CD4-positive, alpha-beta T cell treated with Interleukin-15 for 4 hours (primary cell): ENCODE results near the gene DDX6.
A peak's percentile ranks its signal among the peaks of the same experiment; 100 is the strongest.
"Not testable (repeated sequence)": the region's sequence is repeated elsewhere in the genome, so short reads cannot be mapped to it uniquely, and the experiment has no call there.

ENCODE experiments used
- DNase-seq: peaks from one replicate; pipeline ENCODE4 v3.0.0-alpha.2; 2020; ENCODE audit warnings: low spot score

The DDX6 gene

DNA sequence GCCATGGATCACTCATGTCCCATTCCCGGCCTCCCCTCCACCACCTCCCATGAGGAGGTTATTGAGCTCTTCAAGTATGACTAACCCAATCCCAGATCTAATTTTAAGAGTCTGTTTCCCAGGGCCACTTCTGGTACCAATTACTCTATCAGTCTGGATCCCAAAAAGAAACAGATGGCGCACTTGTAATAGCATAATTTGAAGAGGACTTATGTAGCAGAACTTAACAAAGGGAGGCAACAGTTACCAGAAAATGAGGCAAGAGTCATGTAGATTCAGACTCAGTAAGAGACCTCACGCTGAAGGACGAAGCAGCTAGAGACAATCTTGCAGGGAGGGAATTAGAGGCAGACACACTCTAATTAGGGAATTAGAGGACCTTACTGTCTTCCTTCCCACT is 46.9 kb downstream of the DDX6 start:
- no peak for DNase-seq

GRCh38 chr11:118742304-118742703 is 48.7 kb downstream of the DDX6 start:
- DNase-seq, result no peak

- no peak for DNase-seq
These were observed 50.1 kb downstream of the DDX6 start for GRCh38 chr11:118740892-118741291.

DNA sequence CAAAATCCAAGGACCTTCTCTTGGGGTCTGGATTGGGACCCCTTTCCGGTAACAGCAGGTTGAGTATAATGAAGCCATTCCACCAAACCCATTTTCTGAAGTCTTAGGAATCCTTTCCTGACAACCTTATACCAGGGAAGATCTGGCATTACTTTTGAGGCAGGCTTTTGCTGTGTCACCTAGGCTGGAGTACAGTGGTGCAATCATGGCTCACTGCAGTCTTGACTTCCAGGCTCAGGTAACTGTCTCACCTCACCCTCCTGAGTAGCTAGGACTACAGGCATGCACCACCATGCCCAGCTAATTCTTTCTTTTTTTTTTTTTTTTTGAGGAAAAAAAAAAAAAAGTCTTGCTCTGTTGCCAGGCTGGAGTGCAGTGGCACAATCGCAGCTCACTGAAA is 55.8 kb downstream of the DDX6 start:
- DNase-seq, result no peak

DNA sequence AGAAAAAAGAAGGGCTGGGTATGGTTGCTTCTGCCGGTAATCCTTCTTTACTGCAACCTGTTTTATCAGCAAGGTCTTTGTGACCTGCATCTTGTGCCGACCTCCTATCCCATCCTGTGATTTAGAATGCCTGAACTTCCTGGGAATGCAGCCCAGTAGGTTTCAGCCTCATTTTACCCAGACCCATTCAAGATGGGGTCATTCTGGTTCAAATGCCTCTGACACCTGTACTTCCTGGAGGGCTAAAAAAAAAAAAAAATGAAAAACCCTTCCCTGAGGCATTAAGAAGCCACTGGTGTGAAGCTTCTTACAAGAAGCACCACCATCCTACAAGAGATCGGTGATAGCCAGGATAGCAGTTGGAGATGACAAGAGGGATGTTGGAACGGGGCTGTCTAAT is 56.9 kb downstream of the DDX6 start:
- DNase-seq, result no peak

- DNase-seq, result not testable (repeated sequence)
These were observed 61.2 kb downstream of the DDX6 start for GRCh38 chr11:118729753-118730152.

GRCh38 chr11:118728112-118728511 is 62.9 kb downstream of the DDX6 start:
- not testable (repeated sequence) for DNase-seq

GRCh38 chr11:118727721-118728066 is 63.3 kb downstream of the DDX6 start:
- DNase-seq, result not testable (repeated sequence)

- not testable (repeated sequence) for DNase-seq
These were observed 63.8 kb downstream of the DDX6 start for GRCh38 chr11:118727001-118727720.

- not testable (repeated sequence) for DNase-seq
These were observed 69.4 kb downstream of the DDX6 start for GRCh38 chr11:118721478-118722015.

DNA sequence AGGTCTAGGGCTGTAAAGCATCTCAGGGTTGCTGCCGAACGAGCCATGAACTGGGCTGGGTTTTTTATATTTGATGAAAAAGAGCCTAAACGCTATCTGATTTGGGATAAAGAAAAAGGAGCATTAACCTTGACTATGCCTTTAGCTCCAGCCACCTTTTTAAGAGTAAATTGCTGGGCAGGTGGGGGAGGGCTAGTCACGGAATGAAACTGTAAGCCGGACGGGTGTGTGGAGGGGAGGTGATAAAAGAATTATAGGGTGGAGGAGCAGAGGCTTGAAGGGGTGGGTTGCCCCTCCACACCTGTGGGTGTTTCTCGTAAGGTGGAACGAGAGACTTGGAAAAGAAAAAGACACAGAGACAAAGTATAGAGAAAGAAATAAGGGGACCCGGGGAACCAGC is 70.2 kb downstream of the DDX6 start:
- not testable (repeated sequence) for DNase-seq

- not testable (repeated sequence) for DNase-seq
These were observed 70.9 kb downstream of the DDX6 start for GRCh38 chr11:118720078-118720477.

GRCh38 chr11:118718562-118718961 is 72.4 kb downstream of the DDX6 start:
- DNase-seq, result not testable (repeated sequence)

- not testable (repeated sequence) for DNase-seq
These were observed 73.2 kb downstream of the DDX6 start for GRCh38 chr11:118717733-118718132.

- not testable (repeated sequence) for DNase-seq
These were observed 73.7 kb downstream of the DDX6 start for GRCh38 chr11:118717221-118717620.

DNA sequence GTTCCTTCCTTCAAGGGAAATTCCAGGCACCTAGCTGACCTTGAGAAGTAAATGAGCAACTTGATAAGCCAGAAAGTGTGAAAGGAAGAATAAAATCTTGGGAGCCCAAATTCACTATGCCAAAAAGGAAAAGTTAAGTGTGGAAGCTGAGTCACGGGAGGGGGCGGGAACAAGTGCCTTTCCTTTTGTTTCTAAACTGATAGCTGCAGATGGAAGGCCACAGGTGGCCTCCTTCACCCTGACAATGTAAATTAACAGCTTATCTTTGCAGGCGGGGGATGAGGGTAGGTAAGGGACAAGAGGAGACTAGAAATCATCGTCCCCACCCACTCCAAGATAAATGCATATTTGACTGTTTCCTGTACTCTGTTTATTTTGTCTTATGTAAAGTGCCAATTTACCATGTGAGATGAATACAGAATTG is 75.1 kb downstream of the DDX6 start:
- DNase-seq, result no peak

GRCh38 chr11:118715245-118715831 is 75.6 kb downstream of the DDX6 start:
- DNase-seq, result no peak

GRCh38 chr11:118714816-118715215 is 76.1 kb downstream of the DDX6 start:
- no peak for DNase-seq

DNA sequence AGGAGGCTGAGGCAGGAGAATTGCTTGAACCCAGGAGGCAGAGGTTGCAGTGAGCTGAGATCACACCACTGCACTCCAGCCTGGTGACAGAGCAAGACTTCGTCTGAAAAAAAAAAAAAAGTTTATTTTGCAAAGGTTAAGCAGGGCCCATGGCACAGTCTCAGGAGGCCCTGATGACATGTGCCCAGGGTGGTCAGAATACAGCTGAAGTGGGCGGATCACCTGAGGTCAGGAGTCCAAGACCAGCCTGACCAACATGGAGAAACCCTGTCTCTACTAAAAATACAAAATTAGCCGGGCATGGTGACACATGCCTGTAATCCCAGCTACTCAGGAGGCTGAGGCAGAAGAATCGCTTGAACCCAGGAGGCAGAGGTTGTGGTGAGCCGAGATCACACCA is 76.5 kb downstream of the DDX6 start:
- not testable (repeated sequence) for DNase-seq

DNA sequence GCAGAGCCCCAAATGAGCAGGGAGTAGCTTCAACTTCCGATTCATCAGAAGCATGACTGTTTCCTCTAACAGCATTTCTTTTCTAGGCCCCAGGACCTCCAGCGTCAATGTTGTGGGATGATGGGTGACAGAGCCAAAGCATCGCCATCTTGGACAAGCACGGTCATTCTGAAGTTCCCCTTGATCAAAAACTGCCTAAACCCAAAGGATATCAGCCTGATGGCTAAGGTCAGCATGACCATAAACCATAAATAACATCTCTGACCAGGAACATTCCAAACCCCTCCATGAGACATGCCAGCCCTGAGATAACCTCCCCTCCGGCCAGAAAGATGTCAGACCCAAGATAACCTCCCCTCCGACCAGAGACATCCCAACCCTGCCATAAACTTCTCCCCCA is 82.7 kb downstream of the DDX6 start:
- no peak for DNase-seq

DNA sequence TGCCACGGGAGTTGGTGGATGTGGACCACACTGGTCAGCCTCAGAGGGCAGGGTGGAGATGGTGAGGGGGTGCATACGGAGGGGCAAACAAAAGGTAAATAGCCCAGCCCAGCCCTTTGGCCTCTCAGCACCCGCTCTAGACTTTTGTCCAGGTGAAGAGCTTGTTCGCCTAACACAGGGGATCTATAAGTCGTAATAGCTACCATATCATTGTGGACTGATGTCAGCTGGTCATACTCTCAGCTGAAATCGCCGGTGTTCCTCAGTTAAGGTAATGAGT is 84.5 kb downstream of the DDX6 start:
- DNase-seq, result no peak

- no peak for DNase-seq
These were observed 85.0 kb downstream of the DDX6 start for GRCh38 chr11:118705791-118706545.

GRCh38 chr11:118705111-118705741 is 85.7 kb downstream of the DDX6 start:
- peak; percentile 51 for DNase-seq
